ENCODE measurements around the gene ACTA1.

ACTA1 gene

GRCh38 chr1:229447809-229448252 lies 13.9 kb upstream of the ACTA1 start:
- Histone ChIP-seq H3K79me2 (no peaks in the 10 kb centered on the region), H3K36me3 (ENCODE audit: control insufficient read depth, insufficient read depth, low read length) (no peaks in the 10 kb centered on the region), H2AFZ (no peak overlapping the region), H3K4me1 (no peaks in the 10 kb centered on the region), H3K9ac (no peak overlapping the region), H3K27ac (no peak overlapping the region), H3K27me3 (ENCODE audit: control insufficient read depth, insufficient read depth, low read length) (no peaks in the 10 kb centered on the region), H3K4me3 (ENCODE audit: low read depth, low read length) (no peak overlapping the region), H3K4me2 (ENCODE audit: low read length) (no peak overlapping the region), H3K9me3 (ENCODE audit: control insufficient read depth, low read length) (no peaks in the 10 kb centered on the region)
- no peak for TF ChIP-seq CTCF (IDR thresholded peaks at IDR 0.05)

GRCh38 chr1:229445828-229446227 lies 11.9 kb upstream of the ACTA1 start:
- Histone ChIP-seq H3K79me2 (no peaks in the 10 kb centered on the region), H3K36me3 (ENCODE audit: control insufficient read depth, insufficient read depth, low read length) (no peaks in the 10 kb centered on the region), H3K4me3 (ENCODE audit: low read depth, low read length) (no peak overlapping the region), H3K9ac (no peak overlapping the region), H3K9me3 (ENCODE audit: control insufficient read depth, low read length) (no peaks in the 10 kb centered on the region), H3K4me1 (no peaks in the 10 kb centered on the region), H2AFZ (no peak overlapping the region), H3K4me2 (ENCODE audit: low read length) (no peak overlapping the region), H3K27ac (no peak overlapping the region), H3K27me3 (ENCODE audit: control insufficient read depth, insufficient read depth, low read length) (no peaks in the 10 kb centered on the region)
- TF ChIP-seq CTCF (IDR thresholded peaks at IDR 0.05) = no peak

- H3K4me2 ChIP-seq (ENCODE audit: low read length) = no peak overlapping the region
- H3K27me3 ChIP-seq (ENCODE audit: control insufficient read depth, insufficient read depth, low read length) = no peaks in the 10 kb centered on the region
- H3K4me1 ChIP-seq = no peaks in the 10 kb centered on the region
- no peak overlapping the region for H2AFZ ChIP-seq
- no peaks in the 10 kb centered on the region for H3K36me3 ChIP-seq (ENCODE audit: control insufficient read depth, insufficient read depth, low read length)
- H3K27ac ChIP-seq = no peak overlapping the region
- TF ChIP-seq CTCF (IDR thresholded peaks at IDR 0.05) = no peak
- H3K4me3 ChIP-seq (ENCODE audit: low read depth, low read length) = no peak overlapping the region
- H3K9me3 ChIP-seq (ENCODE audit: control insufficient read depth, low read length) = no peaks in the 10 kb centered on the region
- H3K9ac ChIP-seq = no peak overlapping the region
- H3K79me2 ChIP-seq = no peaks in the 10 kb centered on the region
Measured at GRCh38 chr1:229440851-229441537, 7.1 kb upstream of the ACTA1 start.

- no peak overlapping the region for H2AFZ ChIP-seq
- H3K9me3 ChIP-seq (ENCODE audit: control insufficient read depth, low read length) = no peaks in the 10 kb centered on the region
- H3K27me3 ChIP-seq (ENCODE audit: control insufficient read depth, insufficient read depth, low read length) = peaks cover 9% of the 10 kb centered on the region
- no peak overlapping the region for H3K4me3 ChIP-seq (ENCODE audit: low read depth, low read length)
- no peaks in the 10 kb centered on the region for H3K4me1 ChIP-seq
- no peaks in the 10 kb centered on the region for H3K79me2 ChIP-seq
- no peaks in the 10 kb centered on the region for H3K36me3 ChIP-seq (ENCODE audit: control insufficient read depth, insufficient read depth, low read length)
- no peak overlapping the region for H3K4me2 ChIP-seq (ENCODE audit: low read length)
- TF ChIP-seq CTCF (IDR thresholded peaks at IDR 0.05) = no peak
- H3K9ac ChIP-seq = no peak overlapping the region
- H3K27ac ChIP-seq = no peak overlapping the region
Measured at GRCh38 chr1:229438021-229438420, 4.1 kb upstream of the ACTA1 start.

GRCh38 chr1:229437443-229437842 lies 3.5 kb upstream of the ACTA1 start:
- Histone ChIP-seq H3K79me2 (no peaks in the 10 kb centered on the region), H3K9ac (no peak overlapping the region), H3K36me3 (ENCODE audit: control insufficient read depth, insufficient read depth, low read length) (no peaks in the 10 kb centered on the region), H3K4me2 (ENCODE audit: low read length) (no peak overlapping the region), H3K27me3 (ENCODE audit: control insufficient read depth, insufficient read depth, low read length) (peaks cover 9% of the 10 kb centered on the region), H3K27ac (no peak overlapping the region), H3K9me3 (ENCODE audit: control insufficient read depth, low read length) (no peaks in the 10 kb centered on the region), H3K4me3 (ENCODE audit: low read depth, low read length) (no peak overlapping the region), H3K4me1 (no peaks in the 10 kb centered on the region), H2AFZ (no peak overlapping the region)
- TF ChIP-seq CTCF (IDR thresholded peaks at IDR 0.05) = no peak
